Sigmoid colon (tissue), 7 donors: ENCODE results near the gene HOXB8. TPM values are rescaled to one million over a fixed set of nuclear protein-coding genes. Genes with fewer than 3 reads are reported as not detected.
A peak's percentile ranks its signal among the peaks of the same experiment; 100 is the strongest.

Experiments used
- DNase-seq: peaks from one replicate; pipeline ENCODE4 v3.0.0-alpha.2; 2019
- H3K27ac ChIP-seq, 4 donors: fragments of 200-600 bp; sonication (generic); one replicate each; pipeline ENCODE4 v1.5.1; 2016 to 2019; ENCODE audit warnings: mild to moderate bottlenecking in 1 of 4
- H3K27me3 ChIP-seq, 3 donors: fragments of 200-600 bp; sonication (generic); one replicate each; pipeline ENCODE4 v1.5.1; 2019; ENCODE audit warnings: mild to moderate bottlenecking in 1 of 3
- H3K36me3 ChIP-seq, 4 donors: fragments of 200-600 bp; sonication (generic); one replicate each; pipeline ENCODE4 v1.5.1; 2016 to 2019
- H3K4me1 ChIP-seq, 4 donors: fragments of 200-600 bp; sonication (generic); one replicate each; pipeline ENCODE4 v1.5.1; 2017 to 2019
- H3K4me3 ChIP-seq, 4 donors: fragments of 200-600 bp; sonication (generic); one replicate each; pipeline ENCODE4 v1.5.1; 2017 to 2019; ENCODE audit warnings: mild to moderate bottlenecking in 2 of 4, moderate library complexity in 1 of 4
- H3K9me3 ChIP-seq, 4 donors: fragments of 200-600 bp in 3 of 4; sonication (generic) in 3 of 4; one replicate each; pipeline versions ENCODE4 v1.5.1 to v1.6.1; 2013 to 2019
- CTCF ChIP-seq, 4 experiments: fragments of 450-650 bp in 3 of 4; fragments of 200-600 bp in 1 of 4; IDR thresholded peaks; one replicate each; pipeline ENCODE4 v1.5.1; 2016 to 2019; ENCODE audit warnings: antibody characterized with exemption in 4 of 4, mild to moderate bottlenecking in 3 of 4, moderate library complexity in 2 of 4
- EP300 ChIP-seq, 4 donors: sonication (generic); formaldehyde crosslinking; IDR thresholded peaks; one replicate each; pipeline ENCODE4 v1.6.1; 2017; ENCODE audit warnings: antibody characterized with exemption in 4 of 4
- POLR2A ChIP-seq, 2 donors: fragments of 450-650 bp; IDR thresholded peaks; one replicate each; pipeline ENCODE4 v1.6.1; 2016; ENCODE audit warnings: antibody characterized with exemption in 2 of 2, mild to moderate bottlenecking in 2 of 2, moderate library complexity in 2 of 2
- POLR2AphosphoS5 ChIP-seq, 4 donors: sonication (generic); formaldehyde crosslinking; IDR thresholded peaks; one replicate each; pipeline ENCODE4 v1.6.1; 2017; ENCODE audit warnings: antibody characterized with exemption in 4 of 4
- WGBS, 2 donors: extraction: QIAGEN DNeasy Blood & Tissue Kit; methylation state at CpG; one replicate each; pipeline ENCODE4 v1.1.7; 2013; 5-methylcytosine and 5-hydroxymethylcytosine counted together
- intact Hi-C: fragments of 100-400 bp; cut with DNase I; formaldehyde crosslinking; loops from one replicate; pipeline ENCODE4 v1.15.1; 2023
- polyA plus RNA-seq, 3 donors: library from polyadenylated mRNA; stranded (reverse); fragments of 200-250 nt; gene quantifications; one replicate each; pipeline ENCODE4 v1.2.3, GENCODE V29; 2013
- total RNA-seq, 4 donors: library from RNA; depleted of rRNA; stranded (reverse); fragments of >200 nt; gene quantifications; one replicate each; pipeline ENCODE4 v1.1.0, GENCODE V29; 2016
- donor health status: healthy with polysubstance abuse.
- donor health status: Bipolar disorder and iron deficiency.
- donor health status: healthy.

Gene HOXB8
- total and polyA plus RNA-seq, 7 donors: 0.68 to 3.4 (median 2.2) TPM; not detected in 3

GRCh38 chr17:48570325-48571023 lies 44.6 kb downstream of the HOXB8 start:
- H3K4me3 ChIP-seq: peak overlapping the region; percentile 18 to 84 (median 38)
- TF ChIP-seq POLR2AphosphoS5 (IDR thresholded peaks at IDR 0.05): peak in 1 of 4 donors; percentile 16
- no peak for TF ChIP-seq EP300 (IDR thresholded peaks at IDR 0.05)
- H3K36me3 ChIP-seq: no peaks in the 10 kb centered on the region
- no peaks in the 10 kb centered on the region for H3K27me3 ChIP-seq
- H3K9me3 ChIP-seq: no peaks in the 10 kb centered on the region
- intact Hi-C loops: no loop called here
- H3K4me1 ChIP-seq: peaks cover 0 to 100% (median 97%) of the 10 kb centered on the region in 4 donors
- peak overlapping the region; percentile 94 to 99 (median 96) for H3K27ac ChIP-seq
- WGBS, 2 donors: 66 to 73% methylated on average over 19 of the region's 19 CpGs
- no peak for DNase-seq

- intact Hi-C loops: no loop called here
- TF ChIP-seq POLR2A (IDR thresholded peaks at IDR 0.05) (no peak), EP300 (IDR thresholded peaks at IDR 0.05) (no peak), CTCF (IDR thresholded peaks at IDR 0.05) (peak in 1 of 4 experiments; percentile 25), POLR2AphosphoS5 (IDR thresholded peaks at IDR 0.05) (no peak)
- Histone ChIP-seq H3K4me1 (peaks cover 0 to 100% (median 97%) of the 10 kb centered on the region in 4 donors), H3K4me3 (peak overlapping the region; percentile 18 to 84 (median 38)), H3K9me3 (no peaks in the 10 kb centered on the region), H3K27ac (peak overlapping the region; percentile 94 to 99 (median 96)), H3K36me3 (no peaks in the 10 kb centered on the region), H3K27me3 (no peaks in the 10 kb centered on the region)
- 73 to 81% methylated on average over 6 of the region's 6 CpGs for WGBS, 2 donors
- no peak for DNase-seq
Measured at GRCh38 chr17:48569674-48570324, 45.3 kb downstream of the HOXB8 start.

GRCh38 chr17:48569240-48569582 lies 45.9 kb downstream of the HOXB8 start:
- WGBS, 2 donors: 60 to 69% methylated on average over 3 of the region's 3 CpGs
- H3K27me3 ChIP-seq: no peaks in the 10 kb centered on the region

GRCh38 chr17:48568499-48569239 lies 46.4 kb downstream of the HOXB8 start:
- WGBS, 2 donors: 44 to 82% methylated on average over 33 of the region's 33 CpGs
- DNase-seq: no peak
- H3K36me3 ChIP-seq: no peaks in the 10 kb centered on the region
- H3K4me3 ChIP-seq: peak overlapping the region; percentile 3 to 84 (median 36)
- peak in 1 of 4 donors; percentile 19 for TF ChIP-seq EP300 (IDR thresholded peaks at IDR 0.05)
- TF ChIP-seq CTCF (IDR thresholded peaks at IDR 0.05): no peak
- peak in 2 of 4 donors; percentile 60 to 63 for TF ChIP-seq POLR2AphosphoS5 (IDR thresholded peaks at IDR 0.05)
- no peak for TF ChIP-seq POLR2A (IDR thresholded peaks at IDR 0.05)
- H3K27ac ChIP-seq: peak overlapping the region; percentile 94 to 99 (median 96)
- peaks cover 0 to 100% (median 97%) of the 10 kb centered on the region in 4 donors for H3K4me1 ChIP-seq
- no peaks in the 10 kb centered on the region for H3K27me3 ChIP-seq
- intact Hi-C loops: no loop called here
- H3K9me3 ChIP-seq: no peaks in the 10 kb centered on the region

More at GRCh38 chr17:48569240-48569582, 45.9 kb downstream of the HOXB8 start:
- TF ChIP-seq EP300 (IDR thresholded peaks at IDR 0.05): no peak
- TF ChIP-seq POLR2AphosphoS5 (IDR thresholded peaks at IDR 0.05): no peak
- TF ChIP-seq CTCF (IDR thresholded peaks at IDR 0.05): no peak
- TF ChIP-seq POLR2A (IDR thresholded peaks at IDR 0.05): no peak
- peaks cover 0 to 100% (median 97%) of the 10 kb centered on the region in 4 donors for H3K4me1 ChIP-seq
- DNase-seq: no peak
- H3K9me3 ChIP-seq: no peaks in the 10 kb centered on the region
- H3K36me3 ChIP-seq: no peaks in the 10 kb centered on the region
- H3K4me3 ChIP-seq: peak overlapping the region; percentile 18 to 84 (median 36)
- peak overlapping the region; percentile 94 to 99 (median 96) for H3K27ac ChIP-seq
- intact Hi-C loops: no loop called here
